ENCODE results near the gene HOXB9.

HOXB9 gene

DNA sequence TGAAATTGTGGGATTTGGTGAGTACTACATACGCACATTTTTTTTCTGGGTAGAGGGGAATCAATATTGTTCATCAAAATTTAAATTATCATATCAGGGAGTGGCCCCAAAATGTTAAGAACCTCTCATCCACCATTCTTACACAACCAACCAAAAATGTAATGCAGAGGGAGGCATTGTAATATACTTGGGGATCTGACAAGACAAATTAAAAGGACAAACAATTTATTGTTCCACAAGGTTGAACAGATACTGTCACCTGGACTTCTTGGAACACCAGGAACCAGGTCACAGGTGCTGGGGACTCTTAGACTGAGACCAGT is 14.7 kb upstream of the HOXB9 start:
- H3K27me3 ChIP-seq (ENCODE audit: insufficient read depth, low read depth): peaks cover 5% of the 10 kb centered on the region; the same call in 1 of the 2 replicates
- no peaks in the 10 kb centered on the region for H4K20me1 ChIP-seq (ENCODE audit: insufficient read depth)
- H2AFZ ChIP-seq (ENCODE audit: low read depth): no peak overlapping the region
- TF ChIP-seq, protein P1, sequence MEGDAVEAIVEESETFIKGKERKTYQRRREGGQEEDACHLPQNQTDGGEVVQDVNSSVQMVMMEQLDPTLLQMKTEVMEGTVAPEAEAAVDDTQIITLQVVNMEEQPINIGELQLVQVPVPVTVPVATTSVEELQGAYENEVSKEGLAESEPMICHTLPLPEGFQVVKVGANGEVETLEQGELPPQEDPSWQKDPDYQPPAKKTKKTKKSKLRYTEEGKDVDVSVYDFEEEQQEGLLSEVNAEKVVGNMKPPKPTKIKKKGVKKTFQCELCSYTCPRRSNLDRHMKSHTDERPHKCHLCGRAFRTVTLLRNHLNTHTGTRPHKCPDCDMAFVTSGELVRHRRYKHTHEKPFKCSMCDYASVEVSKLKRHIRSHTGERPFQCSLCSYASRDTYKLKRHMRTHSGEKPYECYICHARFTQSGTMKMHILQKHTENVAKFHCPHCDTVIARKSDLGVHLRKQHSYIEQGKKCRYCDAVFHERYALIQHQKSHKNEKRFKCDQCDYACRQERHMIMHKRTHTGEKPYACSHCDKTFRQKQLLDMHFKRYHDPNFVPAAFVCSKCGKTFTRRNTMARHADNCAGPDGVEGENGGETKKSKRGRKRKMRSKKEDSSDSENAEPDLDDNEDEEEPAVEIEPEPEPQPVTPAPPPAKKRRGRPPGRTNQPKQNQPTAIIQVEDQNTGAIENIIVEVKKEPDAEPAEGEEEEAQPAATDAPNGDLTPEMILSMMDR (conservative IDR thresholded peaks at IDR 0.05; ENCODE audit: low read depth, low read length): no peak
- no peak overlapping the region for H3K4me2 ChIP-seq
- no peaks in the 10 kb centered on the region for H3K79me2 ChIP-seq (ENCODE audit: insufficient read depth, low read depth)
- peaks cover 6% of the 10 kb centered on the region for H3K4me1 ChIP-seq (ENCODE audit: low read depth, poor library complexity, severe bottlenecking)
- H3K9ac ChIP-seq: no peak overlapping the region
- H3K4me3 ChIP-seq (IDR thresholded peaks at IDR 0.05; ENCODE audit: insufficient read depth, low read depth, low read length): no peak overlapping the region
- no peak overlapping the region for H3K27ac ChIP-seq
- H3K36me3 ChIP-seq (ENCODE audit: insufficient read depth): no peaks in the 10 kb centered on the region

DNA sequence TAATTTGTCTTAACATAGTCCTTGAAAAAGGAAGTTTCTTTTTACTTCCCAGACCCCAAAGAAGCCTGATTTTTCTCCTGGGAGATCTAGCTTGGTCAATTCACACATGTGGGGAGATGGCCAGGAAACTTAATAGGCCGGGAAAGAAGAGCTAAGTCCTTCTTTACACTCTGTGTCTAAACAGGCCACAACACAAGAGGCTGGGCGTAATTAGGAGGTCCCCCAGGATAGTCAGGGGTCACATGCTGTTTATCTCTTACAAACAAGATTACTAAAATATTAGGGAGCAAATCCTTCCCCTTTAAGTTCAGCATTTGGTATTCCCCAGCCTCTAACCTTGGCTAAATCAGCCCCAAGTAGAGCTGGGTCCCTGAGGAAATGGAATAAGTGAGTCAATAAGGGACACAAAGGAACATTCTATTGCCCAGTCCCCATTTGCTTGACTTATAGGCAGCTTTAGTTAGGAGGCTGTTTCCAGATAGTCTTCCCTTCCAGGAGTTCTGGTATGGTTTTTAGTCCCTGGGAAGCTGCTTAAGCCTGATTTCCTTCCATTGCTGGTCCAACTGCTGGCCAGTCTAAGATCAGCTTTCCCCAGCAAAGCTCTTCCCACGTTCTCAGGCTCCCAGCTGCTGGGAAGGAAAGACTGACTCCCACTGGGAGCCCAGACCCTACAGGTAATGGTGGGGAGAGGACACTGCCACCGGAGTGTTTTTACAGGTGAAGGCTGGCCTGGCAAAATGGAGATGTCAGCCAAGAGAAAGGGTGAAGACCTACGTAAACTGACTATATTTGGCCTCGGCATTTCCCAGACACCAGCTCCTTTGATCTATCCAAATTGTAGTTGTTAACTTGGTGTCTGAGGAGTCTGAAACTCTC is 14.1 kb upstream of the HOXB9 start:
- Histone ChIP-seq H3K27me3 (ENCODE audit: insufficient read depth, low read depth) (peaks cover 5% of the 10 kb centered on the region; the same call in 1 of the 2 replicates), H3K79me2 (ENCODE audit: insufficient read depth, low read depth) (no peaks in the 10 kb centered on the region), H3K4me2 (no peak overlapping the region), H3K4me3 (IDR thresholded peaks at IDR 0.05; ENCODE audit: insufficient read depth, low read depth, low read length) (no peak overlapping the region), H4K20me1 (ENCODE audit: insufficient read depth) (no peaks in the 10 kb centered on the region), H2AFZ (ENCODE audit: low read depth) (no peak overlapping the region), H3K36me3 (ENCODE audit: insufficient read depth) (no peaks in the 10 kb centered on the region), H3K9ac (no peak overlapping the region), H3K4me1 (ENCODE audit: low read depth, poor library complexity, severe bottlenecking) (peaks cover 12% of the 10 kb centered on the region), H3K27ac (no peak overlapping the region)
- TF ChIP-seq, protein P1 (conservative IDR thresholded peaks at IDR 0.05; ENCODE audit: low read depth, low read length): no peak

DNA sequence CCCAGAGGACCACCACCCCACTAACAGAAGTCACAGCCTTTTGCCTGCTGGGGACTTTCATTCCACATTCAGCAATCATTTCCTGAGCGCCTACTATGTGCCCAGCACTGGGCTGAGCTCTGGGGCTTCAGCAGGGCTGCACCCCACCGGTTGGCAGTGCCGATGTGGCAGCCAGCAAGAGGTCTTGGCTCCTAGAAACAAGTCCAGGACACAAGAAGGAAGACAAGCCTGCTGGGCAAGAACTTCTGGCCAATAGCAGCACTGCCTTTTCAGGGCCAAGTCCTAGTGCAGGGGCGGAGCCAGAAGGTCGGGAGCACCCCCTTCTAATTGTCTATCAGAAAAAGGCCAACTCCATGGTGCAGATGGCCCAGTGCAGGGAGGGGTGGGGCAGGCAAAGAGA is 13.0 kb upstream of the HOXB9 start:
- Histone ChIP-seq H3K4me2 (no peak overlapping the region), H3K9ac (no peak overlapping the region), H2AFZ (ENCODE audit: low read depth) (no peak overlapping the region), H3K4me3 (IDR thresholded peaks at IDR 0.05; ENCODE audit: insufficient read depth, low read depth, low read length) (no peak overlapping the region), H3K4me1 (ENCODE audit: low read depth, poor library complexity, severe bottlenecking) (peaks cover 17% of the 10 kb centered on the region), H3K79me2 (ENCODE audit: insufficient read depth, low read depth) (no peaks in the 10 kb centered on the region), H3K27ac (no peak overlapping the region), H3K36me3 (ENCODE audit: insufficient read depth) (no peaks in the 10 kb centered on the region), H4K20me1 (ENCODE audit: insufficient read depth) (no peaks in the 10 kb centered on the region), H3K27me3 (ENCODE audit: insufficient read depth, low read depth) (peaks cover 5% of the 10 kb centered on the region; the same call in 1 of the 2 replicates)
- TF ChIP-seq, protein P1 (conservative IDR thresholded peaks at IDR 0.05; ENCODE audit: low read depth, low read length): no peak

DNA sequence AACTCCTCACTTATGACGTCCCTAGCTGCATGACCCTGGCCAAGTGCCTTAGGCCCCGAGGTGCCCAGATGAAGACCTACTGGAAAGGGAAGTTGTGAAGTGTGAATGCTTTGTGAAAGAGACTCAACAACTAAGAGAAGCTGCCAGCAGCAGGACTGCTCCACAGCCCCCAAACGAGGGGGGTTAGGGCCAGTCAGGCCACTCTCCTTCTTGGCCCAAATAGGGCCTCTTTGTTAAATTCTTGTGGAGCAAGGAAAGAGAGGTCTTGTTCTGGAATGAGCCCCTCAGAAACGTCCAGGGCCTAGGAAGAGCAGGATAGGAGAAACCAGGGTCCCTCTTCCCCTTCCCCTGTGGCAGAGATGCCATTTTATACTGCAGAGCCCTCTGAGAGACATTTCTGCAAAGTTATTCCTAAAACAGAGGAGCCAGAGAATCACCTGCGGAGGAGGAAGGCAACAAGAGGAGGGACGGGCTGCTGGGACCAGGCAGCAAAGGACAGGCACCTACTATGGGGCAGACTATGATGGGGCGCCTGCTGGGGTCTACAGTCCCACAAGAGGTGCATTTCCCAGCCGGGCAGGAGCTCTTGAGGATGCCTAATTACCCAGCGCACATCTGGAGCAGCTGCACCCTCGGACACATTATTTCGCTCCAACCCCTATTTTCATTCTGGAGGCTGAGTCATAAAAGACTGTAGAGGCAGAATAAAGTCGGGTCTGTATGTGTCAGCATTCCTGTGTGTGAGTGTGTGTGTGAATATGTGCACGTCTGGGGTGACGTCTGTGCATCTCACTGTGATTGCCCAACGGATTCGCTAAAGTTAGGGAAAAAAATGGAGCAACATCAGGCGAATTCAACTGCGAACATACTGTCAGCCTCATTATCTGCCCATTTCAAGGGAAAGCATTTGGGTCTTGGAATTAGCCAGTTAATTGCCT is 11.4 kb upstream of the HOXB9 start:
- TF ChIP-seq, protein P1 (conservative IDR thresholded peaks at IDR 0.05; ENCODE audit: low read depth, low read length): no peak
- no peak overlapping the region for H3K27ac ChIP-seq
- H3K9ac ChIP-seq: no peak overlapping the region
- H3K27me3 ChIP-seq (ENCODE audit: insufficient read depth, low read depth): peaks cover 5% of the 10 kb centered on the region; the same call in 1 of the 2 replicates
- no peaks in the 10 kb centered on the region for H3K79me2 ChIP-seq (ENCODE audit: insufficient read depth, low read depth)
- no peak overlapping the region for H2AFZ ChIP-seq (ENCODE audit: low read depth)
- no peak overlapping the region for H3K4me3 ChIP-seq (IDR thresholded peaks at IDR 0.05; ENCODE audit: insufficient read depth, low read depth, low read length)
- no peaks in the 10 kb centered on the region for H4K20me1 ChIP-seq (ENCODE audit: insufficient read depth)
- H3K4me1 ChIP-seq (ENCODE audit: low read depth, poor library complexity, severe bottlenecking): peaks cover 27% of the 10 kb centered on the region
- H3K4me2 ChIP-seq: no peak overlapping the region
- no peaks in the 10 kb centered on the region for H3K36me3 ChIP-seq (ENCODE audit: insufficient read depth)
